HG02970 (cell line): ENCODE data around the gene LSMEM2.
A peak's percentile ranks its signal among the peaks of the same experiment; 100 is the strongest.
"Not testable (repeated sequence)": the region's sequence is repeated elsewhere in the genome, so short reads cannot be mapped to it uniquely, and the experiment has no call there.

Experiments used
- ATAC-seq: cut with Tn5 transposase; IDR thresholded peaks from one replicate; pipeline ENCODE4 v1.9.1; 2021; ENCODE audit warnings: mild to moderate bottlenecking, moderate library complexity, moderate number of reproducible peaks; ENCODE audit not compliant: unreplicated experiment, low FRiP score

The LSMEM2 gene

DNA sequence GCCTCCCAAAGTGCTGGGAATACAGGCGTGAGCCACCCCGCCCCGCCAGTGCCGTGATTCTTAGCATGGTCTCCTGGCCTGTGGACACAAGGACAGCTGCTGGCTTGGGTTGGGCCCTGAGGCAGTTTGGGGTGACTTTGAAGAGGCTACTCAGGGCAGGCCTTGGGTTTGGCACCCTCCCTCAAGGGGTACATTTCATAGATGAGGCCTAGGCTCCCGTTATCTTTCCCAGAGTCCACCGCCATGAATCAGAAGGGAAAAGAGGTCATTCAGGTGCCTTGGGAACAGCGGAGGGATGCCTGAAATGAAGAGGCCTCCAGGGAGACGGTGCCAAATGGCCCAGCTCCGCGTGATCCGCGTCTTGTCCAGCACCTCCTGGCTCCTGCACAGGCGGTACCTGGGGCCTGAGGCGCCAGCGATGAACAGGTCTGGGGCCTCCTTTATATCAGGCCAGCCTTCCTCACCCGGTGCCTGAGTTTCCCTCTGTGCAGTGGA, 33.6 kb upstream of the LSMEM2 start:
- ATAC-seq, result no peak

DNA sequence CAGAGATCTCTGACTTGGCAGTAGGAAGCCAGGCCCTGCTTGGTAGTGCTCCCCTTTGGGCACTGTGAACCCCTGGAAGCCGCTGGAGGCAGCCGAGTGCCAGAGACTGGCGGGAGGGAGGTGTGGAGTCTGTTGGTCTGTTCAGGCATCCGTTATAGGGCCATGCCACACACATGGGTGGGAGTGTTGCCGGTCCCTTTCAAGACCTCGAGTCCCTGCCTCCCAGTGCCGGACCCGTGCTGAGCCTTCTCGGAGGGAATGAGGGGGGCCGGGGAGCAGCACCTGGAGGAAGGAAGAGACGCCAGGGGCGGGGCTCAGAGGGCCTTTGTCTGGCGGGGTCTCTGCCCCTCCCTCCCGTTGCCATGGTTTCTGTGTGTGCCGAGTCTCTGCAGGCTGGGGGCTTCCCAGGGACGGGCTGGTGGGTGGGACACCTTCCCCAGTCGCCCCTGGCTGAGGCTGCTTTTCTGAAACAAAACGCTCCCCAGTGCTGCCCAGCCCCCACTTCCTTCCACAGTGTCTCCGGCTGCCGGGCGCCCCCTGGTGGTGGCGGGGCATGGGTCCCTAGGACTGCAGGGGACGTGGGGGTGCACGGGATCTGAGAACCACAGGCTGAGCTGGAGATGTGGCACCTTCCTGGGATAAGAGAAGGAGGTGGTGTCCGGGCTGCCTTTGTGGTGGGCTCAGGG, 32.9 kb upstream of the LSMEM2 start:
- peak; percentile 61 for ATAC-seq

DNA sequence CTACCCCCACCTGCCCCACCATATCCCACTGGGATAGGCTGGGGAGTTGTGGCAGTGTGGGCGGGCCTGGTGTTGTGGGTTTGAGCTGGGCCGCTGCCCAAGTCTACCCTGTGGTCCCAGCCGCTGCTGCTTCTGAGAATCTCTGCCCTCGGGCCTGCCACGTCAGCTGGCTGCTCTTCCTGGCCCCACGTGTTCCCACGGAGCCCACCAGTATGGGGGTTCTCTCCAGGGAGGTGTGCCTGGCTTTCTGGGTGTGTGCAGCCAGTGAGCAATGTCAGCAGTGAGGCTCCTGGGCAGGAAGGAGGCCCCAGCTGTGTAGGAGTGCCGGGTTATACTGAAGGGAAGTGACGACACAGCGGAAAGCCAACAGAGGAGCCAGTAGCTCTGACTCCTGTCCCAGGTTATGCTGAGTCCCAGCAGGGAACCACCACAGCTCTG, 32.4 kb upstream of the LSMEM2 start:
- ATAC-seq, result peak; percentile 29

DNA sequence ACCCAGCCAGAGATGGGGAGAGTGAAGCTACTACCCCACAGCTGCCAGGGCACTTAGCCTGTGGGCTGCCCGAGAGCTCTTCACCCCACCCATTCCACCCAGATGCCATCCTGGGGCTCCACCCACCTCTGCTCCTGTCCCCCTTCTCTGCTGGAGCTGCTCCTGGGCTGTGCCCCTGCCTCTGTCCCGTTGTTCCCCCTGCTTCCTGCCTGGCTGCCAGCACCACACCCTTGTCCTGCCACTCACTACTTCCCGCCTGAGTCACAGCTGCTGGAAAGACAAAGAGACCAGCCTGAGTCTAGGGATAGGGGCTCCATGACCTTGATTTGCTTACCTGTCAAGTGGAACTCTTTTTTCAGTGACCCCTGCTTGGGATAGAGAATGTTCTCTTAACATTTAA, 30.5 kb upstream of the LSMEM2 start:
- no peak for ATAC-seq

DNA sequence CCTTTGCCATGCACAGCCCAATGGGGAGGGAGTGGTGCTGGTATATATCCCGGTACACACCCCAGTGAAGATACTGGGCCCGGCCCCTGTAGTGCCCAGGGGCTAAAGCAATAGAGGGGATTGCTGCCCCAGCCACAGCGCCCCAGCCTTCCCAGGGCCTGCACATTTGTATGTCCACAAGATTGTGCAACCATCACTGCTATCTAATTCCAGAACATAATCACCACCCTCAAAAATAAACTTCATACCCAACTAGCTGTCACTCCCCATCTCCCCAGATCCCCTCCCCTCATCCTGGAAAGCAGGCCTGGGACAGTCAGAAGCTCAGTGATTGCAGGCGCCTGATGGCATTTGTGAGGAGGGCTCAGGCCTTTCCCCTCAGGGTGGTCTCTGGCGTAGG, 29.4 kb upstream of the LSMEM2 start:
- no peak for ATAC-seq

DNA sequence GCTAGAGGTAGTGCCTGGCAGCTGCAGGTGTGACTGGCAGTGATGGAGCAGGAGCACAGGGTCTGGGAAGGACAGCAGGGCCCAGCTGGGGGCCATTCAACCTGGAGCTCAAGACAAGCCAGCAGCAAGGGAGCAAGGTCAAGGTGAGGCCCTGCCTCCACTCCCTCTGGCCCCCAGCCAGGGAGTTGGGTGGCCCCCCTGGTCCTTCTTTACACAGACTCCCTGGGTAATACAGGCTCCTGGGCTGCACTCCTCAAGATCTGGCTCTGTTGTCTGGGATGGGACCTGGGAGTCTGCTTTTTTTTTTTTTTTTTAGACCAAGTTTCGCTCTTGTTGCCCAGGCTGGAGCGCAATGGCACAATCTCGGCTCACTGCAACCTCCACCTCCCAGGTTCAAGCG, 28.4 kb upstream of the LSMEM2 start:
- ATAC-seq, result no peak

DNA sequence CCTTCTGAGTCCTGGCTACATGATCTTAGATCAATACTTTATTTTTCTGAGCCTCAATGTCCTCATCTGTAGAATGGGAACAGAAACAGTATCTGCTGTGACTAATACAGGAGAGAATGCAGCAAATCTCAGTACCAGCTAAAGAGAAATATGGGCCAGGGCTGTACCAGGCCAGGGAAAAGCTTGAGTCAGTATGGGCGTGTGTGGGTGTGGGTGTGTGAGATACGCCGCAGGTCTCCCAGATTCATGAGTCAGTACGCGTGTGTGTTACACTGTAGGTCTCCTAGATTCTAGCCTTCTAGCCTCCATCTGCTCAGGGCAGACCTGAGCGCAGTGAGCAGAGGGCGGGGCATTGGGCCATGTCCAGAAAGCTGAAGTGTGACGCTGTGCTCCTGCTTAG, 27.7 kb upstream of the LSMEM2 start:
- ATAC-seq, result no peak

DNA sequence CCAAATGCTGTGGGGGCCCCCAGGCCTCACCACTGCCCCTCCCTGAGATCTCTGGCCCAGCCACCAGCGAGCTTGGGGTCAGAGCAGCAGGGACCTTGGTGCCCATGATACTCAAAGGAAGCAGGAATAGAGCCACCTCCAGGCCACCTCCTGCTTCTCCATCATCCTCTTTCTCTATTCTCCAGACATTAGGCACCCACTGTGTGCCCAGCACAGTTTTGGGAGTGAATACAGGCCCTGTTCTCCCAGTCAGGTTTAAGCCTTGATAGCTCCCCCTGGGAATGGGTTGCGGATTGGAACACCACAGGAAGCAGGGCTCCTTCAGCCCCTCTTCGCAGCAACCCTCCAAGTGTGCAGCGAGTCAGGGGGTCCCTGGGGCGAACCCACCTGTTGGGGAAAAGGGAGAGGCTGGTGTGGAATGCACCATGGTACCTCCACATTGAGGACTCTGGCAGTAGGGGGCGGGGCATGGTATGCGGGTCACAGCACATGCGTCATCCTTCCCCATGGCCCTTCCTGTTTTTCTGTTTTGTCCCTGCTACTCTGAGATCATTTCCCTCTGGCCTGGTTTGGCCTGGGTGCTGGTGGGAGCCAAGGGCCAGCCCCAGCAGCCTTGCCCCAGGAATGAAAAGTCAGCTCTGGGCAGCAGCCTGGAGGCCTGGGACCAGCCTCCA, 24.2 kb upstream of the LSMEM2 start:
- no peak for ATAC-seq

DNA sequence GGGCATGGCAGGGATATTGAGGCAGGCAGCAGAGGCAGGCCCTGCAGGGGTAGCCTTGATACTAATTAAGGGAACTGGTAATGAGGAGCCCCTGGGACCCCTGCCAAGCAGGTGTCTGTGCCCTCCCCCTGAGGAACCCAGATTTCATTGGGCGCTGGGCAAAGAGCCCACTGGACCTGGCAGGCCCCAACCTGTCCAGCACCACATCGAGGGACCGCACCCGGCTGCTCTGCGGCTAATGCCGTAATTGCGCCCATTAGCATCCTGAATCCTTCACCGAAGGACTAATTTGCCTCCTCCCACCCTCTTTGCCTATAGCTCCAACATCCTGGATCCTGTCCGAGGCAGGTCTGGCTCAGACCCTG, 23.7 kb upstream of the LSMEM2 start:
- no peak for ATAC-seq

DNA sequence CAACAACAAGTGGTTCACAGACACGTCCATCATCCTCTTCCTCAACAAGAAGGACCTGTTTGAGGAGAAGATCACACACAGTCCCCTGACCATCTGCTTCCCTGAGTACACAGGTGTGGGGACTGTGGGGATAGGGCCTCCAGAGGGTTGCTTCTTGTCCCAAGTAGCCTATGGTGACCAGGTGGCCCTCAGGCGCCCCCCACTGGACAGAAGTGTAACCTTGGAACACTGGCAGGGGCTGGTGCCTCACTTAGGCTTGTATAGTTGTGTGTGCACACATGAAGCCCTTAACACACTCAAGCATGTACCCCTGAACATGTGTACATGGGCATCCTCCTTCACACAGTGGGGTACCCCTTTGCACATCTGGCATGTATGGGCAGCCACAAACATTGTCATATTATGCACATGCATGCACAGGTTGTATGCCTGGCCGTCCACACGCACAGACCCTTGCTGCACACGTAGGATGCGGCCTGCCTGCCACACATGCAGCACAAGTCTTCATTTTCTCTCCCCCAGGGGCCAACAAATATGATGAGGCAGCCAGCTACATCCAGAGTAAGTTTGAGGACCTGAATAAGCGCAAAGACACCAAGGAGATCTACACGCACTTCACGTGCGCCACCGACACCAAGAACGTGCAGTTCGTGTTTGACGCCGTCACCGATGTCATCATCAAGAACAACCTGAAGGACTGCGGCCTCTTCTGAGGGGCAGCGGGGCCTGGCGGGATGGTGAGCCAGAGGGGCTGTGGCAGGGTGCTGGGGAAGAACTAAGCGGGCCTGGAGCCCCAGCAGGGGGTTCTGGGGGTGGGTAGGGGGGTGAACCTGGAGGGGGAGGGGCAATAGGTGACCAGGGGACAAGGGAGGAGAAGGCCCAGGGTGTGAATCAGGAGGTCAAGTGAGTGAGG, 21.7 kb upstream of the LSMEM2 start:
- ATAC-seq, result no peak

DNA sequence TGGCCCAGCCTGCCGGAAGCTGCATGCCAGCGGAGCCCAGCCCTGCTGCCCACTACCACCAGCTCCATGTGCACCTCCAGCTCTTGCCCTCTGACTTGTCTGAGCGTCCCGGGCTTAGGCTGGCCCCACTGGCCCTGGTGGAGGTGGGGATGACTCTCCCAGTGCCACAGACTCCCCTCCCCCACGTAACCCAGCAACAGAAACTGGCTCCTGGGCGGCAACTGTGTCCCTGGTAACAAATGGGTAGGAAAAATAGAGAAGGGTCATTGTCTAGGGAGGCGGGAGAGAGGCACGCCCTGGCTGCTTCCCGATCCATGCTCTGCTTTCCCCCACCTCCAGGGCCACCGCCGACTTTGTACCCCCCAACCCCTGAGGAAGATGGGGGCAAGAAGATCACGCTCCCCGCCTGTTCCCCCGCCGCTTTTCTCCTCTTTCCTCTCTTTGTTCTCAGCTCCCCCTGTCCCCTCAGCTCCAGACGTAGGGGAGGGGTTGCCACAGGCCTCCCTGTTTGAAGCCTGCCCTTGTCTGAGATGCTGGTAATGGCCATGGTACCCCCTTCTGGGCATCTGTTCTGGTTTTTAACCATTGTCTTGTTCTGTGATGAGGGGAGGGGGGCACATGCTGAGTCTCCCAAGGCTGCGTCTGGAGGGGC, 20.7 kb upstream of the LSMEM2 start:
- ATAC-seq, result no peak

DNA sequence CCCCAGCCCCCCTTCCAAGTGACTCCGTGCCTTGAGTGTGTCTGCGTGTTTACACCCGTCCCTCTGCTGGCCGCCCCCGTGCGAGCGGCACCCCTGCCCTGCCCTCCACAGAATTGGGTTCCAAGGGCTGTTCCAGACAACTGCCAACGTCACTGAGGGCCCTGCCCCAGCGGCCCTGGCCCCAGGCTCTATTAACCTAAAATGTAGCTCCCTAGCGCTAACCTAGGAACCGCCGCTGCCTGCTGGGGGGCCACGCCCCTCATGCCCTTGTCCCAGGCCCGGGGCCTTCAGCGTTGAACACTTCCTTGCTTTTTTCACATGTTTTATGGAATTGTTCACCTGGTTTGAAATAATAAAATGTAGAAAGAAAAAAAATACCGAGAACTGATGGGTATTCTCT, 19.9 kb upstream of the LSMEM2 start:
- ATAC-seq, result no peak

DNA sequence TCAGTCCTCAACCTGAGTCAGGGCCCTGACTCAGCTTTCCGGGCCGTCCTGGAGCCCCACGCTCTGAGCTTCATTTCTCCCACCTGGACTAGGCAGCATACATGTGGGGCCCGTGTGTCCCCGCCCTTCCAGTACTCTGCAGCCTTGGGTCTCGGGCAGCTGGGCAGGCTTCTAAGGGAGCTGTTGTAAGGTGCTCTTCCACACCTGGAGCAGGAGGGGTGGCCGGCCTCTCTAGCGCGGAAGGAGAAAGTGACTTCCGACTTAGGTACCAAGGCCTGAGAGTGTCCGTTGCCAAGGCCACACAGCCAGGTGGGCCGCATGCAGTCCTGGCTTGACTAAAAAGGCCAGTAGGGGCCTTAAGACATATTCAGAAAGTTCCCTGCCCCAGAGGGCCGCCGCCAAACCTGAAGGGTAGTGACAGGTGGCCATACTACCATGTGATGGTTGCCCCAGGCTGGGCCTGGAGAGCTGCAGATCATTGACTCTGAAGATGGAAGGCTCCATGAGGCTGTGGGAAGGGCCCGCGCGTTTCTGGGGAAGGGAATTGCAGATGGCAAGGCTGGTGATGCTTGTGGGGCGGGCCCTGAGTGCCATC, 19.4 kb upstream of the LSMEM2 start:
- peak; percentile 21 for ATAC-seq

DNA sequence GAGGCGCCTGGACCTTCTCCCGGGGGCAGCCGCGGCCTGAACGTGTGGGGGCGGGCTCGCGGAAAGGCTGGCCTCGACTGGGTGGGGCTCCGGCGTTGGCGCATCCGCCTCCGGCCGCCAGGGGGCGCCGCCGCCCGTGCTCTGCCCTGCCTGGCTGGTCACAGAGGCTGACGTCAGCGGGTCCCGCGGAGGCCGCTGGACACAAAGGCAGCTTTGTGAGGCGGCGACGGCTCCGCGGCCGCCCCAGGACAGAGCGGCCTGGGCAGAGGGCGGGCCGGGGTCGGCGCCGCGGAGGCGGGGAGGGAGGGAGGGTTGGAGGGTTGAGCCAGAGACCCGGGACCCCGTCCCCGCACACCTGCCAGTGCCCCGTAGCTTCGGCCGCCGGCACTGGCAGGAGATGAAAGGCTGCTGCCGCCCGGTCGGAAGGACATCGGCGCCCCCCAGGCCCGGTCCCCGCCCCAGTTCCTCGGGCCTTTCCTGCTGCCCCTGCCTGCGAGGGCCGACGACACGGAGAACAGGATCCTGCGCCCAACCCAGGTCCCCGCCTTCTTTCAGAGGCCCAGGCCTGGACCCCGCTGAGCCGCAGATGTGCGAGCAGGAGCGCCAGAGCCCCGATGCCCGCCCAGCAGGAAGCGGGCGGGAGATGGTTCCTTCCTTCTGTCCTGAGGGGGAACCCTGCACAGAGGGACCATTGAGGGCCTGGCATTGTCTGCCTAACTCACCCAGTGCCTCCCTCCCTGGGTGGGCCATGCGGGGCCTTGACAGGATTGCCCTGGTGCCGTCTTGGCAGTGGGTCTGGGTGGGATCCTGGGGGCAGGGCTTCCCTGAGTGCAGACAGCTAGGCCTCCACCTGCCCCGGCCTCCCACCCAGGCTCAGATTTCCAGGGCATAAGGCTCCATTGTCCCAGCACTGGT, 18.6 kb upstream of the LSMEM2 start:
- peak; percentile 81 for ATAC-seq

DNA sequence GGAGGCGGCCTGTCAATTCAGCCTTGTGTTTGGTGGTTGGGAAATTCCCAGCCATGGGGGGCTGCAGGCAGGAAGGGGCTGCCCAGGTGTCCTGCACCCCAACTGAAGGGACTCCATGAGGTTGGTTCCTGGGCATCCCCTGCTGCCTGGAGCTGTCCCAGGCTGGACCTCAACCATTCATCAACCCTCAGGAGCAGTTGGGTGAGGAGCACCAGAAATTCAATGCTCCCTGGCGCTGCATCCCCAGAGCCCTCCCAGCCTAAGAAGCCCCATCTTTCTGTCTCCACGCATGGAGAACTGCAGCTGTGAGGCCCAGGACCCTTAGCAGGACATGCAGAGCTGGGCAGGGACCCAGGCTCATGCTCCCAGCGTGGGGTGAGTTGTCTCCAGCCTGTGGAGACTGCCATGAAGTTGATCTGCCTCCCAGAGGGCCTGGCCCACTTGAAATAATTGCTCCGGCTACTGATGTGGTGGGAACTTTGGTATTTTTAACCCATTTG, 17.9 kb upstream of the LSMEM2 start:
- ATAC-seq, result no peak

DNA sequence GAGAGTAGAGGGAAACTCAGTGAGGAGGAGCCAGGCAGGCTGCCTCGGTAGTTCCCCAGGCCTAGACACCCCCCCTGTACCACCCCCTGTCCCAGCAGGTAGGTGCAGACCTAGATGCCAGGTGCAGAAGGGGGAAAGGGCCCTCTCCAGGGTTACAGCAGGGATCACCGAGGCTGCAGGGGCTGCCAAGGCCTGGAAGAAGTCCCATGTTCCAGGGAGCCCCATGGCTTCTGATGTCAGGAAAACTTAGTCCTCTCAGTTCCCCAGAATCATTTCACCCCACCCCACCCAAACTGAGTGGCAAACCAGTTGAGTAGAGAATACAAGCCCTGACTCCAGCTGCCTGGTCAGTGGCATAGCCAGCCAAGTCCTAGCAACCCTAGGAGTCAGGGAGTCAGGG, 17.4 kb upstream of the LSMEM2 start:
- ATAC-seq, result no peak

DNA sequence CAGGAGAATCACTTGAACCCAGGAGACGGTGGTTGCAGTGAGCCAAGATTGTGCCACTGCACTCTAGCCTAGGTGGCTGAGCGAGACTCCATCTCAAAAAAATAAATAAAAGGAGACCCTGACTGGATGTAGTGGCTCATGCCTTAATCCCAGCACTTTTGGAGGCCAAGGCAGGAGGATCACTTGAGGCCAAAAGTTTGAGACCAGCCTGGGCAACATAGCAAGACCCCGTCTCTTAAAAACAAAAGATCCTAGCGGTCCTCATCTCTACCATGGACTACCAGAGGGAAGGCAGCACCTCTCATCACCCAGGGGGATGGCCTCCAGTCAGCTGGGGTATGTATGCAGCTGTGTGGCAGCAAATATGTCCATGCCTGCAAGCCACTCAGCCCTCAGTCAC, 16.7 kb upstream of the LSMEM2 start:
- ATAC-seq, result not testable (repeated sequence)

DNA sequence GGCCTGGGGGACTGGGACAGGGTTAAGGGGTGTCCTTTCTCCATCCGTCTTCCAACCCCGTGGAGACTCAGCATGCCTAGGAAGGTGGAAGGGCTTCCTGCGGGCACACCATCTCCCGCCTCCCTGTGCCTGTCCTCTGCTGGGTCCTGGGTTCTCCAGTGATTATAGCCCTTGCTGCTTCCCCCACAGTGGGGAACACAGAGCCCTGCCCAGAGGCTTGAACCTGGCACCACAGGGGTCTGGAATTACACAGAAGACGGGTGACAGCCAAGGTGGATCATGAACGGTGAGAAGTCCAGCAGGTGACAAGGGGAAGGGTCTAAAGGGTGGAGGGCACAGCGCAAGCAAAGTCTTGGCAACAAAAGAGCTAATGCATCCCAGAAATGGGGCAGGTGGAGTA, 16.1 kb upstream of the LSMEM2 start:
- ATAC-seq, result no peak
